ENCODE results near the gene KIAA2012. TPM values are rescaled to one million over a fixed set of nuclear protein-coding genes. Genes with fewer than 3 reads are reported as not detected.
A peak's percentile ranks its signal among the peaks of the same experiment; 100 is the strongest.

KIAA2012 gene
- total and polyA plus RNA-seq, 8 donors, result 0.04 to 0.09 TPM; not detected in 6

DNA sequence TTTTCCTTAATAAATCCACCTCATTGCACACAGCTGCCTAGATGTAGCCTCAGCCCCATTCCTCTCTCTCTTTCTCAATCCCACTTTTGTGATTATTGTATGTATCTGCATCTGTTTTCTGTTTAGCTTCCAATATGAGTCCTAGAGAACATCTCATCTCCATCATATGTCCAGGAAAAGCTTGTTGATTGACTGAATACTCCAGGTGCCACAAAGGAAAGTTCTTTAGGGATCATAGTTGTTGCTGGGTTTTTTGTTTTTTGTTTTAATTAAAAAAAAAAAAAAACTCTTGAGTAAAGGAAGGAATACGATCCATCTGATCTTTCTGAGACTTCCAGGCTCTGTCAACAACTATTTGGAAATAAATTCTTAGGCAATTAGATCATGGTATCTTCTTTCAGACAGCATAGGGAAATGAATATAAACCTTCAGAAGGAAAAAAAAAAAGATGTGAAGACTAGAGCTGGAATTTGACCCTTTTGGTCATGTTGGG, 42.5 kb downstream of the KIAA2012 start:
- Histone ChIP-seq H3K27ac (no peak overlapping the region), H3K4me1 (no peaks in the 10 kb centered on the region), H3K4me3 (no peak overlapping the region), H3K9me3 (no peaks in the 10 kb centered on the region), H3K36me3 (no peaks in the 10 kb centered on the region), H3K27me3 (no peaks in the 10 kb centered on the region)
- FAIRE-seq (no peak), DNase-seq (no peak), ATAC-seq (no peak)
- no peak for TF ChIP-seq CTCF (IDR thresholded peaks at IDR 0.05)
- WGBS, 2 donors, result 39 to 53% methylated on average over 1 of the region's 1 CpG
- intact Hi-C loops (cut with DNase I), result no loop called here

GRCh38 chr2:202116691-202117090, 43.6 kb downstream of the KIAA2012 start:
- no peak overlapping the region for H3K27ac ChIP-seq
- TF ChIP-seq CTCF (IDR thresholded peaks at IDR 0.05), result no peak
- H3K4me1 ChIP-seq, result no peaks in the 10 kb centered on the region
- H3K27me3 ChIP-seq, result no peaks in the 10 kb centered on the region
- no peaks in the 10 kb centered on the region for H3K36me3 ChIP-seq
- ATAC-seq (no peak), FAIRE-seq (no peak), DNase-seq (no peak)
- intact Hi-C loops (cut with DNase I), result no loop called here
- 45 to 65% methylated on average over 1 of the region's 1 CpG for WGBS, 2 donors
- no peak overlapping the region for H3K4me3 ChIP-seq
- H3K9me3 ChIP-seq, result no peaks in the 10 kb centered on the region

GRCh38 chr2:202118168-202118567, 45.1 kb downstream of the KIAA2012 start:
- Histone ChIP-seq H3K9me3 (no peaks in the 10 kb centered on the region), H3K27ac (no peak overlapping the region), H3K4me1 (no peaks in the 10 kb centered on the region), H3K36me3 (no peaks in the 10 kb centered on the region), H3K27me3 (no peaks in the 10 kb centered on the region), H3K4me3 (no peak overlapping the region)
- no peak for ATAC-seq
- intact Hi-C loops (cut with DNase I), result no loop called here
- no peak for FAIRE-seq
- TF ChIP-seq CTCF (IDR thresholded peaks at IDR 0.05), result no peak
- DNase-seq, result no peak
- 68 to 69% methylated on average over 1 of the region's 1 CpG for WGBS, 2 donors

DNA sequence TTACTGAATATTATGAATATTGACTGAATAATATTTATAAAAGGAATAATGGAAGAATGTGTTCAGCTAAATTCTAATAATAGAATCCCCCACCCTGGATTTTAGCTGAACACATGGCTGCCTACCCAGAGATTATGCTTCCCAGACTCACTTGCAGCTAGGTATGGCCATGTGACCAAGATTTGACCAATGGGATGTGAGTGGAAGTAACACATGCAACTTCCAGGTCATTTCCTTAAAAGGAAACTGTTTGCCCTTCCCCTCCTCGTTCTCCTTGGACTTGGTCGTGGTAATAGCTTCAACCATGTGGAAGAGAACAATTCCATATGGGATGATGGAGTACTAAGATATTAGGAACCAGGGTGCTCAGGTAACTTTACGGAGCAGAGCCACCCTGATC, 47.8 kb downstream of the KIAA2012 start:
- intact Hi-C loops (cut with DNase I), result no loop called here
- Histone ChIP-seq H3K27me3 (no peaks in the 10 kb centered on the region), H3K4me1 (no peaks in the 10 kb centered on the region), H3K36me3 (no peaks in the 10 kb centered on the region), H3K4me3 (no peak overlapping the region), H3K9me3 (no peaks in the 10 kb centered on the region), H3K27ac (no peak overlapping the region)
- 67 to 74% methylated on average over 3 of the region's 3 CpGs for WGBS, 2 donors
- TF ChIP-seq CTCF (IDR thresholded peaks at IDR 0.05), result no peak
- DNase-seq (no peak), FAIRE-seq (no peak), ATAC-seq (no peak)

GRCh38 chr2:202121532-202122162, 48.6 kb downstream of the KIAA2012 start:
- Histone ChIP-seq H3K9me3 (no peaks in the 10 kb centered on the region), H3K4me1 (no peaks in the 10 kb centered on the region), H3K27me3 (no peaks in the 10 kb centered on the region), H3K4me3 (no peak overlapping the region), H3K36me3 (no peaks in the 10 kb centered on the region), H3K27ac (no peak overlapping the region)
- FAIRE-seq, result no peak
- no peak for TF ChIP-seq CTCF (IDR thresholded peaks at IDR 0.05)
- intact Hi-C loops (cut with DNase I), result no loop called here
- 66 to 68% methylated on average over 9 of the region's 9 CpGs for WGBS, 2 donors
- DNase-seq, result peak in 1 of 6 donors; percentile 25
- peak in 2 of 4 donors; percentile 50 to 73 for ATAC-seq

Measured in pancreas (tissue), 10 donors.